C1 segment of cervical spinal cord (tissue), 14 donors: ENCODE measurements around the gene FIBCD1.

Experiments used
- DNase-seq, 14 donors: peaks; one replicate each; lab custom pipeline; 2025; lab: John Stamatoyannopoulos, UW

Gene FIBCD1

GRCh38 chr9:130882696-130883225 lies 56.3 kb downstream of the FIBCD1 start:
- DNase-seq, result no peak

GRCh38 chr9:130881516-130881915 lies 57.5 kb downstream of the FIBCD1 start:
- no peak for DNase-seq

GRCh38 chr9:130880599-130881220 lies 58.3 kb downstream of the FIBCD1 start:
- no peak for DNase-seq

- no peak for DNase-seq
Observed at GRCh38 chr9:130879863-130880411, 59.1 kb downstream of the FIBCD1 start.

- no peak for DNase-seq
Observed at GRCh38 chr9:130878295-130878694, 60.8 kb downstream of the FIBCD1 start.

- no peak for DNase-seq
Observed at GRCh38 chr9:130877300-130877699, 61.7 kb downstream of the FIBCD1 start.

GRCh38 chr9:130874783-130875182 lies 64.3 kb downstream of the FIBCD1 start:
- DNase-seq, result no peak

GRCh38 chr9:130873966-130874365 lies 65.1 kb downstream of the FIBCD1 start:
- no peak for DNase-seq

GRCh38 chr9:130872912-130873503 lies 66.0 kb downstream of the FIBCD1 start:
- peak in 12 of 14 donors; percentile 21 to 79 (median 67) for DNase-seq

- no peak for DNase-seq
Observed at GRCh38 chr9:130872508-130872907, 66.5 kb downstream of the FIBCD1 start.

- DNase-seq, result no peak
Observed at GRCh38 chr9:130872093-130872492, 67.0 kb downstream of the FIBCD1 start.

GRCh38 chr9:130871395-130872062 lies 67.5 kb downstream of the FIBCD1 start:
- DNase-seq, result no peak

- peak in 1 of 14 donors; percentile 50 for DNase-seq
Observed at GRCh38 chr9:130870491-130871381, 68.3 kb downstream of the FIBCD1 start.

GRCh38 chr9:130869250-130869649 lies 69.8 kb downstream of the FIBCD1 start:
- DNase-seq, result no peak

GRCh38 chr9:130868230-130868629 lies 70.8 kb downstream of the FIBCD1 start:
- DNase-seq, result no peak

- no peak for DNase-seq
Observed at GRCh38 chr9:130867556-130867955, 71.5 kb downstream of the FIBCD1 start.

GRCh38 chr9:130866474-130866965 lies 72.5 kb downstream of the FIBCD1 start:
- DNase-seq, result peak in 7 of 14 donors; percentile 19 to 53 (median 32)

GRCh38 chr9:130865921-130866320 lies 73.1 kb downstream of the FIBCD1 start:
- DNase-seq, result no peak

- no peak for DNase-seq
Observed at GRCh38 chr9:130864541-130864940, 74.5 kb downstream of the FIBCD1 start.

GRCh38 chr9:130862747-130863146 lies 76.3 kb downstream of the FIBCD1 start:
- no peak for DNase-seq

GRCh38 chr9:130862217-130862616 lies 76.8 kb downstream of the FIBCD1 start:
- DNase-seq, result no peak
